HG02588 (cell line): ENCODE data around the gene LPXN.

Experiments used
- ATAC-seq: cut with Tn5 transposase; IDR thresholded peaks from one replicate; pipeline ENCODE4 v1.9.1; 2021; ENCODE audit warnings: mild to moderate bottlenecking, moderate library complexity; ENCODE audit not compliant: unreplicated experiment

Gene LPXN

GRCh38 chr11:58575377-58576020, at the start of gene LPXN:
LPXN (minus strand) TSS chr11:58575856; CDS start chr11:58575772, 84 bp downstream.
- ATAC-seq, result no peak

GRCh38 chr11:58625086-58625485, 49.4 kb upstream of the LPXN start:
- ATAC-seq, result no peak

GRCh38 chr11:58622344-58622743, 46.7 kb upstream of the LPXN start, which contains the start of gene CNTF:
CNTF (plus strand) TSS chr11:58622665; CDS start chr11:58622753, 88 bp downstream.
- no peak for ATAC-seq

GRCh38 chr11:58621586-58622262, 46.1 kb upstream of the LPXN start:
- no peak for ATAC-seq

DNA sequence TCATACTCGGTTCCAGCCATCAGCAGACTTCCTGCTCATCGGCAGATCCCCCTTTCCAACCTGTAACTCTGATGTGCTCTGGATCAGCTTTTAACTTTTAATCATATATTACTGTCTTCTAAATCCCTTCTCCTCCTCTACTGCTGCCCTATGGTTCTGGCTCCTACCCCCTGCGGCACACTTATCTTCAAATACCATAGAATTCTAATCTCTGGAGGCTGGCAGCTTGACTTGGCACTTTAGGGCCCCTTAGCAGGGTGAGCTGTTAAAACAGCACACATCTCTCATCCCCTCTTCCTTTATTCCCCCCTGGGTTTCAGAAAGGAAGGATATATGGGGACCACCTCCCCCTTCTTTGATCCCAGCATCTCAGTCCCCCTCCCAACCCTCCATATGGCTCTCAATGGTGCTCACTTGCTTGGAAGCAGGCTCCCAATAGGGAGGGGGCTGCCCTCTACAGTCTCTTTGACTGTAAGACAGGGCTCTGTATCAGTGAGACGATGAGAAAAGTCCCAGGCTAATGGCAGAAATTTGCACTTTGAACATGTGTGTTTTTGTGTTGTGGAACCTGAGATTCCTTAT, 42.4 kb upstream of the LPXN start:
- ATAC-seq, result no peak

DNA sequence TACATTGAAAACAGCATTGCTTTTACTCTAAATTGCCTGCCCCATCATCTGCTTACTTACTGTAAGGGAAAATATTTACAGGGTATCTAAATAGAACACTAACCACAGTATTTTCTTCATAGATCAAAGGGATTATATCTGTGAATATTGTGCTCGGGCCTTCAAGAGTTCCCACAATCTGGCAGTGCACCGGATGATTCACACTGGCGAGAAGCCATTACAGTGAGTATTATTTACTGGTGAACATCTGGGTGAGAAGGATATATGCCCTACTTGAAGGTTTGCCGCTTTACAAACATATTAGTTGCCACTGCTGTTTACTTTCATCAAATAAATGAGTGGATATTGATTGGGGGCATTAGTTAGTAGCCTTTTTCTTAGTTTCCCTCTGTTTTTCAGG, 40.9 kb upstream of the LPXN start:
- ATAC-seq, result no peak

DNA sequence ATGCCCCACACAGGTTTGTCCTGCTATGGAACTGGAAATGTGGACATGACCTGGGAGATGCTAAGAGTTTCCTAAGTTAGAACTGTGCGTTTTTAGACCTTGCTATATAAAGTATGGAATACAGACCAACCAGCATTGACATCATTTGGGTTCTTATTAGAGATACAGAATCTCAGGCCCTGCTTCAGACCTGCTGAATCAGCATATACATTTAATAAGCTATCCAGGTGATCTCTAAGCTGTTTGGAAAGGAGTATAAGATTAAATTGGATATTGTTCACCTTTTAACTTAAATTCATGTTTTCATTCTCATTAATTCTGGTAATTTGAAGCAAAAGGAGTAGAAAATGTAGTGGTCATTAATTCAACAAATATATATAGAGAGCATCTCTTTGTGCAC, 39.9 kb upstream of the LPXN start:
- ATAC-seq, result no peak

- no peak for ATAC-seq
Measured at GRCh38 chr11:58613228-58613627, 37.6 kb upstream of the LPXN start.

GRCh38 chr11:58609723-58610122, 34.1 kb upstream of the LPXN start:
- ATAC-seq, result no peak

- ATAC-seq, result no peak
Measured at GRCh38 chr11:58608331-58608730, 32.7 kb upstream of the LPXN start.

DNA sequence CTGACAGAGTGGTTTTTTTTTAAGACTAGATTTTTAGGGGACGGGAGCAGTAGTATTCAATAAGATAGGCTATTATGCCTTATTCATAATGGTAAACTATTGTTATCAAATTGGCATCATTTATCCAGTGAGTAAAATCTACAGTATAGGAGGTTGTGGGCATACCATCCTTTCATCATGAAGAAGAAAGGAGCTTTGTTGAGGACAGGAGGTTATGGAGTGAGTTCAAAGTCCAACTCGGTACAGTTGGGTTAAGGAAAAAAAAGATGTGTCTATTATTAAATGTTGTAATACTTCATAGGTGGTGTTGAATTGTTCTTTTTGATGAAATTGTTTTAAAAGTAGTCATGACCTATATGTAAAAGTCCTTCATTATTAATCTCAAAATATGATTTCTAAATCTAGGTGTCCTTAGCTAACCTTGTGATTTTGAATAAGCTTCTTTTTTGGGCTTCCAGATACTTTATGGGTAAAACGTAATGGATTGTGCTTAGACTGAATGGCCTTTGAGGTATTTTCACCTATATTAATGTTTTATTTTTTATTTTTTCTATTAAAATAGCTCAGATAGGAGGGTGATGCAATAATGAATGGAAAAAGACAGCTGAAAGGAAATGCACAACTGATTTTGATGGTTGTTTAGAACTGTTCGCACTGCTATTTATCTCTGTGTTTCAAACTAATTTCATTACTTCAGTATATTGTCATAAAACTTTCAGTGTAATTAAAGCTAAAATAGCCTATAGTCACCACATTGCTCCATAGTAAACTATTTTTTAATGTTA, 31.5 kb upstream of the LPXN start:
- ATAC-seq, result no peak

DNA sequence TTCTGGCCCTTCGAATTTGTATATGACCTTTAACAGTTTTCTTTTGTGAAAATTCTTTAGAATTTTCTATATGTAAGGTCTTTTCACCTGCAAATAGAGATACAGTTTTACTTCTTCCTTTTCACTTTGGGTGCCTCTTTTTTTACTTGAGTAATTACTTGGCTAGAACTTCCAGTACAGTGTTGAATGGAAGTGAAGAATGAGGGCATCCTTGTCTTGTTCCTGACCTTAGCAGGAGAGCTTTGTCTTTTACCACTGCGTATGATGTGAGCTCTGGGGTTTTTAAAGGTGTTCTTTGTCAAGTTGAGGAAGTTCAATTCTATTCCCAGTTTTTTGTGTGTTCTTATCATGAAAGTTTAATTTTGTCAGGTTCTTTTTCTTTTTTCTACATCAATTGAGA, 24.9 kb upstream of the LPXN start:
- ATAC-seq, result no peak

DNA sequence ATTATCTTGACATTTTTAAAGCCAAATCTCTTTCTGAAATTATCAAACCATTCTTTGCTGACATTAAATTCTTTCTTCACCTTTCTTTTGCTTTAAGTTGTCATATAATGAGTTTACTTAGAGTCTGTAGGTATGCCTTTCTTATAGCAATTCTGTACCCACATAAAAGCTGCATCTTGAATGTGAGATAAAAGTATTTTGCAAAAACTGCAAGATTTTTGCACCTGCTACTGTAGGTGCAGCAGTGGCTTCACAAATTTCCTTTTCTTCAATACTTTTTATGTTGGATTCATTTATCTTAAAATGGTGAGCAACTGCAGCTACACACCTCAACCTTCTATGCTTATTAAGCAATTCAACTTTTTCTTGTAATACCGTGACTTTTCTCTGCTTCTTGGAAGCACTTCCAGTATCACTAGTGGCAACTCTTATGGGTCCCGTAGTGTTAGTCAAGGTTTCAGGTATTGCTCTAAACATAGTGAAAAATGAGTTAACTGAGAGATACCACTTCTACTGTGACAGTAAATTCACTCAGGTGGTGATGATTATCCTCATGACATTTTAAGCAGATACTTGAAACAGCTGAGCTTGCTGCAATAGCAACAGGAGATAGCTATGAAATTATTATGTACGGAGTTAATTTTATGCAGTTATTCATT, 22.0 kb upstream of the LPXN start:
- no peak for ATAC-seq

- ATAC-seq, result no peak
Measured at GRCh38 chr11:58596621-58597020, 21.0 kb upstream of the LPXN start.

- no peak for ATAC-seq
Measured at GRCh38 chr11:58594826-58595225, 19.2 kb upstream of the LPXN start.

DNA sequence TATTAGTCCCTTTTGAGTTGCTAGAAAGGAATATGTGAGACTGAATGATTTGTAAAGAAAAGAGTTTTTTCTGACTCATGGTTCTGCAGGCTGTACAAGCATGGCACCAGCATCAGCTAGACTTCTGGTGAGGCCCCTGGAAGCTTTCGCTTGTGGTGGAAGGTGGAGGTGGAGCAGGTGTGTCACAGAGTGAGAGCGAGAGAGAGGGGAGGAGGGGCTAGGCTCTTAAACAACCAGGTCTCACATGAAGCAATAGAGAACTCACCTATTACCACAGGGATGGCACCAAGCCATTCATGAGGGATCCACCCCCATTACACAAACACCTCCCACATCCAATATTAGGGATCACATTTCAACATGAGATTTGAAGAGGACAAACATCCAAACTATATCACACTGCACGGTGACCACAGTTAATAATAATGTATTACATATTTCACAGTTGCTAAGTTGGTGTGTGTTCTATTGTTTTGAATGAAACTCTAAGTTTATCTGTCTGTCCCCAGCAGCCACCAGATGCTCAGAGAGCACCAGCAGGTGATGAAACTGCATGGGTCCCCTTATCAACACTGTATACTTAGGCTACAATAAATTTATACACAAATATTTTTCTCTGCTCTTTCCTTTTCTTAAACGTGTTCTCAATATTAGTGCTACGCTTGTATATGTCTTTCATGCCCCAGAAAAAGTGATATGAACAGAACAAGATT, 17.3 kb upstream of the LPXN start:
- ATAC-seq, result no peak

- ATAC-seq, result no peak
Measured at GRCh38 chr11:58591659-58592058, 16.0 kb upstream of the LPXN start.

GRCh38 chr11:58586998-58587397, 11.3 kb upstream of the LPXN start:
- no peak for ATAC-seq

- no peak for ATAC-seq
Measured at GRCh38 chr11:58582437-58582836, 6.8 kb upstream of the LPXN start.

DNA sequence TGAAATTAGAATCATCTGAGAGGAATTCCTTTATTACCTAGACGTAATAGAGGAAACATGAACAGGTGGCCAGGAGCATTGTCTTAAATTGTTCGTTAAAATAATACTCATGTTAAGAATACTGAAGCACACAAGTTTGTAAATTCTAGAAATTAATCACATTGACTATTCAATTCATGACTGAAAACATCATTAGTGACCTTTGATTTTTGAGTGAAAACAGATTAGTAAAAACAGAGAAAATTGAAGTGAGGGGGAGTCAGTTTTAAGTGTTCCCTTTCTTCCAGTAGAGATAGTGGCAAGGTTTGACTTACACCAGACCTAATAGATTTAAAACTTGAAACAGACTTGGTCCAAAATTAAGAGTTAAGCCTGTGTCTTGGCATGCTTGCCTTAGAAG, 4.7 kb upstream of the LPXN start:
- ATAC-seq, result no peak
